Sigmoid colon (tissue), 4 donors: ENCODE measurements around the gene NPFFR1.

Experiments
- CTCF ChIP-seq, 4 experiments: fragments of 450-650 bp in 3 of 4; fragments of 200-600 bp in 1 of 4; IDR thresholded peaks; one replicate each; pipeline ENCODE4 v1.5.1; 2016 to 2019; ENCODE audit warnings: antibody characterized with exemption in 4 of 4, mild to moderate bottlenecking in 3 of 4, moderate library complexity in 2 of 4
- EP300 ChIP-seq, 4 donors: sonication (generic); formaldehyde crosslinking; IDR thresholded peaks; one replicate each; pipeline ENCODE4 v1.6.1; 2017; ENCODE audit warnings: antibody characterized with exemption in 4 of 4
- POLR2AphosphoS5 ChIP-seq, 4 donors: sonication (generic); formaldehyde crosslinking; IDR thresholded peaks; one replicate each; pipeline ENCODE4 v1.6.1; 2017; ENCODE audit warnings: antibody characterized with exemption in 4 of 4

- TF ChIP-seq CTCF (IDR thresholded peaks at IDR 0.05) (no peak), POLR2AphosphoS5 (IDR thresholded peaks at IDR 0.05) (no peak), EP300 (IDR thresholded peaks at IDR 0.05) (no peak)
Observed at GRCh38 chr10:70212277-70212676, 71.5 kb downstream of the NPFFR1 start.
